ENCODE data around the gene CADM4.
"Not testable (repeated sequence)": the region's sequence is repeated elsewhere in the genome, so short reads cannot be mapped to it uniquely, and the experiment has no call there.

CADM4 gene

GRCh38 chr19:43606569-43607229 lies 33.0 kb downstream of the CADM4 start:
- DNase-seq (ENCODE audit: low spot score): peak; percentile 30

- no peak for DNase-seq (ENCODE audit: low spot score)
Observed at GRCh38 chr19:43605875-43606568, 33.6 kb downstream of the CADM4 start.

- DNase-seq (ENCODE audit: low spot score): not testable (repeated sequence)
Observed at GRCh38 chr19:43600326-43600725, 39.3 kb downstream of the CADM4 start.

DNA sequence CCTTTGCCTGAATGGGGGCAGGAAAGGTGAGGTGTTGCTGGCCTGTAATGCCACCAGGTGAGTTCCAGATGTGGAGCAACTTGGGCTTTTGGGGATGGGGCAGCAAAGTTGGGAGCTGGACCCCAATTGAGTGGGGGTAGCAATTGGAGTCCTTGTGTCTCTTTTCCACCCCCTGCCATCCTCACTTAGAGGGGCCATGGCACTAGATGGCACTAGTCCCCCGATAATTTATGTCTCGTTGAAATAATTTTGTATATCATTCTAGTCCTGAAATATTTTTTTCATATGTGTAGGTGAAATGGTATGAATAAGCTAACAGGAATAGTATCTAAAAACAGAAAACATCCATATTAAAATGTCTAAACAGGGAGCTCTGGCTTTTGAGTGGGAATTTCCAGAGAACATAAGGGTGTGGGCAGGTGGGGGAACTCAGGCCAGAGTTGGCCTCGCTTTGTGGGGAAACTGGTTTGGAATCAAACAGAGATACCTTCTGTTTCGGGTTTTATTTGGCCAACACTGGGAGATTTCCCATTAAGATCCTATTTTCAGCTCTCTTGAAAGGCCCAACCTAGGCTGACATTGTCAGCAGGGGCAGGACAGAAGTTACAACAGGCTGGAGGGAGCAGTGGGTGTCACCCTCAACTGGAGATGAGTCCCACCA lies 39.9 kb downstream of the CADM4 start:
- DNase-seq (ENCODE audit: low spot score): no peak

- no peak for DNase-seq (ENCODE audit: low spot score)
Observed at GRCh38 chr19:43598445-43599240, 41.0 kb downstream of the CADM4 start.

DNA sequence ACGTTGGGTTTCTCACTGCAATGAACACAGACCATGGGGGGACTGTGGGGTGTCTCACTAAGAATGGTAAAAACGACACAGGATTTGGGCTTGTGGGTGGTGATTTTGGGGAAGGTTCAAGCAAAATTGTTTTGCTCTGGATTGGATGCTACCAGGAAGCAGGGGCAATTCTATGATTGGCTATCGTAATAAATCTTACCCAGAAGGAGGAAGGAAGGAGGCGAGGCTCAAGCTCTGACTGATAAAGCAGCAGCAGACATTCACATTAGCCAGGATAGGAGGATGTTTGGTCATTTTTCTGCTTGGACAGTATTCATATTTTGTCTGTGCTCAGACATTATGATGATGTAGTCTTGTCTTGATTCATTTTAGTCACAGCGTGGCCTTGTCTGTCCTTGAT lies 41.8 kb downstream of the CADM4 start:
- no peak for DNase-seq (ENCODE audit: low spot score)

- no peak for DNase-seq (ENCODE audit: low spot score)
Observed at GRCh38 chr19:43596842-43597461, 42.7 kb downstream of the CADM4 start.

DNA sequence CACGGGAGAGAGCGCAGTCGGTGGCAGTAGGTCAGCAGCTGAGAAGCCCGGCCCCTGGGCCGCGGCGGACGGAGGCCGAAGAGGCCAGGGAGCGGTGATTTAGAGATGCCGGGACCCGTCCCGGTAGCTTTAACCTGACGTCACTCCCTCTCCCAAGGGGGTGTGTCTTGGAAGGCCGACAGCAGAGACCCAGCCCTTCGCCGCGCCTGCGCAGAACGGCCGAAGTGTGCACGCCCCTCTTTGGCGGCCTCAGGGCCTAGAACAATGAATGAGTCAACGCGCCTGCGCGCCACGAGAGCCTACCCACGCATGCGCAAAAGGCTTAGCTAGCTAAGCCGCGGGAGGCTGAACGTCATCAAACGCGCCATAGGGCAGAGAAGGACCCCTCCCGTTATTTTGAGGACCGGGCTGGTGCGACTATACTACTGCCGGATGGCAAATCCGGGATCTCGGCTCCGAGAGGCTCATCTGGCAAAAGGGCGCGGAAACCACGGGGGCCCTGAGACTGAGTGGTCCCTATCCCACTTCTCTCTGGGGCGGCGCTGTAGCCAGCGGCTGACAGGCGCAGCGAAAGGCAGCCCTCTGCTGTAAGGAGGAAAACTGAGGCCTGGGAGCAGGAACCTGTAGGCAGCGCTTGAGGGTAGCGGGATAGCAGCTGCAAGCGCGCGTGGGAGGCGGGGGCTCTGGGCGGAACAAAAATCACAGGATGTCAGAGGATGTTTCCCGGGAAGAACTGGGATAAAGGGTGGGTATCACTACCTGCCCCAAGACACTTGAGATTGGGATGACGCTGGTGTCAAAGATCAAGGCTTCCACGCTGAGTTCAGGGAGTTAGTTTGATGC lies 43.4 kb downstream of the CADM4 start, which contains the start of the genes IRGQ and ZNF576:
Gene IRGQ, minus strand, starts transcription at position 136 of the 843 bp plus-strand sequence. CDS start 796 bp downstream, outside the sequence.
Gene ZNF576, plus strand, starts transcription at position 597 of the 843 bp plus-strand sequence. CDS start 514 bp downstream, outside the sequence.
- DNase-seq (ENCODE audit: low spot score): peak; percentile 100

GRCh38 chr19:43595605-43595998 lies 44.0 kb downstream of the CADM4 start:
- no peak for DNase-seq (ENCODE audit: low spot score)

GRCh38 chr19:43594710-43595604 lies 44.7 kb downstream of the CADM4 start:
- DNase-seq (ENCODE audit: low spot score): peak; percentile 38

GRCh38 chr19:43594081-43594697 lies 45.5 kb downstream of the CADM4 start:
- DNase-seq (ENCODE audit: low spot score): no peak

GRCh38 chr19:43592800-43593350 lies 46.8 kb downstream of the CADM4 start:
- no peak for DNase-seq (ENCODE audit: low spot score)

DNA sequence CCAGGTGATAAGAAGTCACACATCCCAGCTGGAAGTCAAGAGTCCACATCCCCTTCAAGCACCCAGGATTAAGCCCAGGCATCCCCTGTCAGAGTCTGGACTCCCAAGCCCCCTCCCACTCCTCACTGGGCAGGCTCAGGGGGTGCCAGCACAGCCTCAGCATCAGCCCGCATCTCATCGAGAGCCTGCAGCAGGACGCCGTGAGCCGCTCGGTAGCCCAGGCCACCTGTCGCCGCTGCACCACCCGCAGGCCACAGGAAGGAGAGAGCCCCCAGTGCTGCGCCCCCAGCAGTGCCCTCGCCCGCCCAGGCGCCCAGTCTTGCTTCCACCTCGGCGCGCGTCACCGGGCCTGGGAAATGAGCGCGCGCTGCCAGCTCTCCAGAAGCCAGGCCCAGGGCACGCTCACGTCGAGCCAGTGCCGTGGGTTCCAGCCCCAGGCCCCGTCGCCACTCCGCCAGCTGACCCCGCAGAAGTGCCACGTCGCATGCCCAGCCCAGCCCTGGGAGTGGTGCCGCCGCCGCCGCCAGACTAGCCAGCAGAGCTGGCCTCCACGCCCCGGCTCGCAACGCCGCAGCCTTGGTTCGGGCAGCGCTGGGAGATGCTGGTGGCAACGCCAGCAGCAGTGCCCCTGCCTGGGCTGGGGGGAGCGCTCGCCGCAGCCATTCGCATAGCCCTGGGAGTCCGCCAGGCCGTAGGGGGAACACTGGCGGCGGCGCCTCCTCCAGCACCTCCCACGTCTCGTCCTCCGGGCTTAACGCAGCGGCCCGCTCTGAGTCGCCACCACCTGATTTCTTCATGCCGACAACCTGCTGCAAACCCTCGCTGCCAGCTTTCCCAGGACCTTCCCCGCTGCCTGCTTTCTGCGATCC lies 47.5 kb downstream of the CADM4 start:
- DNase-seq (ENCODE audit: low spot score): no peak

GRCh38 chr19:43589678-43590077 lies 50.0 kb downstream of the CADM4 start:
- DNase-seq (ENCODE audit: low spot score): no peak

DNA sequence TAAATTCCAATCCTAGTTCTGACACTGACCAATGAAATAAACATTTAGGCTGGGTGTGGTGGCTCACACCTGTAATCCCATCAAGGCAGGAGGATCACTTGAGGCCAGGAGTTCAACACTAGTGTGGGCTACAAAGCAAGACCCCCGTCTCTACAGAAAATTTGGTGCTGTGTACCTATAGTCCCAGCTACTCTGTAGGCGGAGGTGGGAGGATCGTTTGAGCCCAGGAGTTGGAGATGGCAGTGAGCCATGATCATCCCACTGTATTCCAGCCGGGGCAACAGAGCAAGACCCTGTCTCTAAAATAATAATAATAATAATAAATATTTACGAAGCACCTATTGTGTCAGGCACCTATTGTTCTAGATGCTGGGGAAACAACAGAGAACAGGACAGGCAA lies 50.4 kb downstream of the CADM4 start:
- DNase-seq (ENCODE audit: low spot score): no peak

GRCh38 chr19:43587029-43587428 lies 52.6 kb downstream of the CADM4 start:
- not testable (repeated sequence) for DNase-seq (ENCODE audit: low spot score)

DNA sequence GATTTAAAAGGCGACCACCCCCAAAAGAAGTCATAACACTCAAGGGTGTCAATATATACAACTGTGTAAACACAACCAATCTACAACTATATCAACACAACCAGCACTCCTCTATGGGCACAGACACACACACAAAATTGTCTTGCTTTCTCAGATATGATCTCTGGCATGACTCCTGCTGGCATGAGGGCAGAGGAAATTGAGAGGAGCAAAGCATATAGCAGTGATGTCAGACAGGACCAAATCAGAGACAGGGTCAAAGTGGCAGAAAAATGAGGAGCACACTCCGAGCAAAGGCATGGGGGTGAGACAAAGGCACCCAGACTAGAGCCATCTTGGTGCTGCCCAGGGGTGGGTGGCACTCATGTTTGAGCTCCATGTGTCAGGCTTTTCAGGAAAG lies 53.3 kb downstream of the CADM4 start:
- DNase-seq (ENCODE audit: low spot score): no peak

DNA sequence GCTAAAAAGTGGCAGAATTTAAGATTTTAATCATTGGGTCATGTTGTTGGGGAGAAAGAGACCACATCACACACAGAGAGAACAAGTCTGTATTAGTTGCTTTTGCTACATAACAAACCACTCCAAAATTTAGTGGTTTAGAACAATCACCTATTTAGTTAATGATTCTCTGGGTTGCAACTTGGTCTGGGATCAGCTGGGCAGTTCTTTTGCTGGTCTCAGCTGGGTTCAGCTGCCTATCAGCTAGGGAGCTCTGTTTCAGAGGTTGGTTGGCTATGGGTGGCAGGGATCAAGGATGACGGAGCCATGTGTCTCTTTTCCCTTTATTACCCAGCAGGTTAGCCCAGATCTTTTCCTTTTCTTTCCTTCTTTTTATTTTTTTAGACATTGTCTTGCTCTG lies 55.2 kb downstream of the CADM4 start:
- no peak for DNase-seq (ENCODE audit: low spot score)
